ENCODE data around the gene PTPRM.

DNA sequence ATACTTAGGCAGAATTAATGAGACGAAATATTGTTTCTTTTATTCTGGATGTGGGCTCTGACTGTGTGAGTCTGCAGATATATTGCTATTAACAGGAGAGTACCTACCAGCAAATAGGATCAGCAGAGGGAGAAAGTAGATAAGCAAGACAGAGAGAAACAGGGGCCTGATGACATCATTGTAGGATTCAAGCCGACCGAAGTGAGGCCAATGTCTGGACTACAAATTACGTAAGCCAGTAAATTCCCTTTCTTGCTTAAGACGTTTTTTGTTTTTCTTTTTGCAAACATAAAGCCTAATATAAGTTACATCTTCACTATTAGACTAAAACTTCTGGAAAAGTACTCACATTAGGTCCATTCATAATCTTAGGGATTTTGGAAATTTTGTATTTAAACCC is 21.4 kb upstream of the PTPRM start:
- no peak for TF ChIP-seq EZH2 (IDR thresholded peaks at IDR 0.05; ENCODE audit: borderline replicate concordance, low read depth, low read length, severe bottlenecking)
- TF ChIP-seq, protein P1, sequence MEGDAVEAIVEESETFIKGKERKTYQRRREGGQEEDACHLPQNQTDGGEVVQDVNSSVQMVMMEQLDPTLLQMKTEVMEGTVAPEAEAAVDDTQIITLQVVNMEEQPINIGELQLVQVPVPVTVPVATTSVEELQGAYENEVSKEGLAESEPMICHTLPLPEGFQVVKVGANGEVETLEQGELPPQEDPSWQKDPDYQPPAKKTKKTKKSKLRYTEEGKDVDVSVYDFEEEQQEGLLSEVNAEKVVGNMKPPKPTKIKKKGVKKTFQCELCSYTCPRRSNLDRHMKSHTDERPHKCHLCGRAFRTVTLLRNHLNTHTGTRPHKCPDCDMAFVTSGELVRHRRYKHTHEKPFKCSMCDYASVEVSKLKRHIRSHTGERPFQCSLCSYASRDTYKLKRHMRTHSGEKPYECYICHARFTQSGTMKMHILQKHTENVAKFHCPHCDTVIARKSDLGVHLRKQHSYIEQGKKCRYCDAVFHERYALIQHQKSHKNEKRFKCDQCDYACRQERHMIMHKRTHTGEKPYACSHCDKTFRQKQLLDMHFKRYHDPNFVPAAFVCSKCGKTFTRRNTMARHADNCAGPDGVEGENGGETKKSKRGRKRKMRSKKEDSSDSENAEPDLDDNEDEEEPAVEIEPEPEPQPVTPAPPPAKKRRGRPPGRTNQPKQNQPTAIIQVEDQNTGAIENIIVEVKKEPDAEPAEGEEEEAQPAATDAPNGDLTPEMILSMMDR (IDR thresholded peaks at IDR 0.05; ENCODE audit: borderline replicate concordance, extremely low read depth, low read length, poor library complexity, severe bottlenecking): no peak

All from DND-41 (cell line).